SIG-M5 (cell line): ENCODE data around the gene SAFB2.

Experiments used
- DNase-seq: peaks from one replicate; lab custom pipeline; 2025; lab: John Stamatoyannopoulos, UW

The SAFB2 gene

GRCh38 chr19:5579697-5580096 is 42.9 kb downstream of the SAFB2 start:
- no peak for DNase-seq

DNA sequence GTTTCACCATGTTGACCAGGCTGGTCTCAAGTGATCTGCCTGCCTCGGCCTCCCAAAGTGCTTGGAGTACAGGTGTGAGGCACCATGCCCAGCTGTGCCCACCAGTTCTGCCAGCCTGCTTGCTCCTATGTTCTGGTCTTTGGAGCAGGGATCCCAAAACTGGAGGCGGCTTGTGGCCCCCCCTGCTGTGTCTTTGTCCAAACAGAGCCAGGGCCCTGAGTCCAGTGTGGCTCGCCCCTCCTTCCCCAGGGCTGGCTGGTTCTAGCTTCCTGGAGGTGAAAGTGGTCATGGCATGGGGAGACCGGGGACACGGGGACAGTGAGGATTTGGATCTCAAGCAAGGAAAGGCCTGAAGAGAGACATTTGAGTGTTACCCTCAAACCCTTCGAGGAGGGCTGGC is 43.3 kb downstream of the SAFB2 start:
- DNase-seq: no peak

- DNase-seq: no peak
Measured at GRCh38 chr19:5578097-5578846, 44.3 kb downstream of the SAFB2 start.

- no peak for DNase-seq
Measured at GRCh38 chr19:5575590-5575989, 47.0 kb downstream of the SAFB2 start.

- no peak for DNase-seq
Measured at GRCh38 chr19:5572556-5573286, 49.9 kb downstream of the SAFB2 start.

DNA sequence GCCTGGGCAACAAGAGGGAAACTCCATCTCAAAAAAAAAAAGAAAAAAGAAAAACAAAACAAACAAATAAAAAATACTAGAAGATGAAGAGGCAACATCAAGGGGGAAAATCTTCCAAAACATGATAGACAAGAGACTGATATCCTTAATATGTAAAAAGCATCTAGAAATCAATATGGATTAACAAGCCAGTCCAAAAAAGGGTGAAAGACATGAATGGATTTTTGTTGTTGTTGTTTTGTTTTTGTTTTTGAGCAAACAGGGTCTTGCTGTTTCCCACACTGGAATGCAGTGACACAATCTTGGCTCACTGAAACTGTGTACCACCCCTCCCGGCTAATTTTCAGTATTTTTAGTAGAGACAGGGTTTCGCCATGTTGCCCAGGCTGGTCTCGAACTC is 50.8 kb downstream of the SAFB2 start:
- no peak for DNase-seq

DNA sequence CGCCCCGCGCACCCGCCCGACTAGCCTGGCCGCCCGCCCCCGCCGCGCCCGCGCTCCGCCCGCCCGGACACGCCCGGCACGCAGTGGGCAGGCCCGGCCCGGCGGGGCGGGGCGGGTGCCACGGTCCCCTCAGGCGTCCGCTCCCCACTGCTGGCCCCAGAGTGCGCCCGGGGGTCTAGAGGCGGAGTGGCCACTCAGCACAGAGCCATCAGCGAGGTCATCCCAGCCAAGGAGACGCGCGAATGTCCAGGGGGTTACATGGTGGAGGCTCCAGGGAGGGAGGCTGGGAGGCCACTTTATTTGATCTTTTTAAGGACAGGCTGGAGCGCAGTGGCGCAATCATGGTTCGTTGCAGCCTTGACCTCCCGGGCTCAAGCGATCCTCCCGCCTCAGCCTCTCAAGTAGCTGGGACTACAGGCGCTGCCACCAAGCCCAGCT is 54.6 kb downstream of the SAFB2 start:
- no peak for DNase-seq

DNA sequence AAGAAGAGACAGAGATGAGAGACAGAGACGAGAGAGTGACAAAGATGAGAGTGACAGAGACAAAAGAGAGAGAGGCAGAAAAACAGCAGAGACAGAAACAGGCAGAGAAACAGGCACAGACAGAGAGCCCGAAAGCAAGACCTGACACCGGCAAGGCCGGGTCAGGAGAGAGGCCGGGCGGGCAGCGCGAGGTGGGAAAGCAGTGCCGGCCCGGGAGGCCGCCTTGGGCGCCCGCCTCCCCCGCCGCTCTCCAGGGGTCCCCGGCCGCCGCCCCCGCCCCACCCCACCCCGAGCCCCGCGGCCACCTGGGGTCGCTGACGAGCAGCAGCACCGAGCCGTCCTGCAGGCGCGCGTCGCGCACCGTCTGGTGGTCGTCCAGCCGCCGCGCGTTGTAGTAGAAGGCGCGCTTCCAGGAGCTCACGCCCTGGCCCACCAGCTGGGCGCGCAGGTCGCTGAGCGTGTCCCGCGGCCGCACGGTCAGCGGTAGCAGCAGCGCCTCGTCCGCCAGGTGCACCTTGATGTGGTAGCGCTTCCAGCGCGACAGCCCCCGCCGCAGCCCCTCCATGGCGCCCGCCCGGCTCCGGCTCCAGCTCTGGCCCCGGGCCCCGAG is 55.1 kb downstream of the SAFB2 start, which contains the start of gene TINCR:
Gene TINCR, minus strand, starts transcription at position 594 of the 610 bp plus-strand sequence.
- no peak for DNase-seq

DNA sequence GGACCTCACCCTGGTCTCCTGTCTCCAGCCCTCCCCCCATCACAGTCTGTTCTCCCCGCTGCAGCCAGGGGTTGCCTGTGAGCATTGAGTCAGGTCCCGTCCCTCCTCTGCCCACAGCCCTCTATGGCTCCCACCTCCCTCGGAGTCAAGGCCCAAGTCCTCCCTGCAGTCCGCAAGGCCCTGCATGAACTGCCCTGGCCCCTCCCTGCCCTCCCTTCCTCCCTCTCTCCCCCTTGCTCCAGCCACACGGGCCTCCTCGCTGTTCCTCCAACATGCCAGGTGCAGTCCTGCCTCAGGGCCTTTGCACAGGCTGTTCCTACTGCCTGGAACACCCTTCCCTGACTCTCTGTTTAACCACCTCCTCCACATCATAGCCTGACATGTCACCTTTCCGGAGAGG is 57.6 kb downstream of the SAFB2 start:
- DNase-seq: no peak

DNA sequence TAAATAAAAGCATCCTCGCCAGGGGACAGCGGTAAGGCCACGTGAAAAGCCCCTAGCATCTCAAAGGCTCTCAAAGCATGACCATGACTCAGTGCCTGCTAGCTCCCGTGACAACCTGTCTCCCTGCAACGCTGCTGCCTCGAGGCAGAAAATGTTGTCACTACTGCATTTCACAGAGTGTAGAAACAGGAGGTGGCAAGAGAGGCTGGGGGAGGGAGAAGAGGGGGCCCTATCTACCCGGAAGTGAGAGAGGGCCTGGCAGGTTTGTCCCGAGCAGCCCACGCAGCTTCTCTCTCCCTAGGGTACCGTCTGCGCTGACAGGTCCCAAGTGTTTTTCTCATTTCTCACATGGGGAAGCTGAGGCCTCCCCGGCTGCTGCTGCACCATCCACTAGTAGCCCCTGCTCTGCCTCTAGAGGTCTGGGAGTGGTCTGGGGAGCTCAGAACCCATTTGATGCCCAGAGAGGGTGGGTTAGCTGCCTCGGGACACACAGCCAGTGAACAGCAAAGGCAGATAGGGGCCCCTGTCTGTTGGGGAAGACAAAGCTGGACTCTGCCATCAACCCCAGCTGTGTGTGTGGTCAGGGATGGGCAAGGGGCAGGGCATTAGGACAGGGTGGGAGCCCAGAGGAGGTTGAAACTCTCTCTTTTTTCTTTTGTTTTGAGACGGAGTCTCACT is 58.5 kb downstream of the SAFB2 start:
- no peak for DNase-seq

- DNase-seq: no peak
Measured at GRCh38 chr19:5563008-5563431, 59.6 kb downstream of the SAFB2 start.

DNA sequence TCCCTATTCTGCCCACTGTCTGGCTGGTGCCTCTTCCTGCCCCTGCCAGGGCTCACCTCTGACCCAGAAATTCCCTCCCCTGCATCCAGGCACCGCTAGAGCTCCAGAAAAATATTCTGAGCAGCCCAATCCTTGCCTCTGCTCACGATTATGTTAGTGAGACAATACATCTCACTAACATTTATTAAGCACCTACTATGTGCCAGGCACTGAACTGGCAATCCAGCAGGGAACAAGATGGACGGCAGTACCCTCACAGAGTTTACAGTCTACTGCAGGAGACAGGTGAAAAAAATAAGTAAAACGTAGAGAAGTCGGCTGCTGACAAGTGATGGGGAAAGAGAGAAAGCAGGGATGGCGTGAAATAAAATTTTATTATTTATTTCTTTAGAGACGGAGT is 60.3 kb downstream of the SAFB2 start:
- DNase-seq: no peak

DNA sequence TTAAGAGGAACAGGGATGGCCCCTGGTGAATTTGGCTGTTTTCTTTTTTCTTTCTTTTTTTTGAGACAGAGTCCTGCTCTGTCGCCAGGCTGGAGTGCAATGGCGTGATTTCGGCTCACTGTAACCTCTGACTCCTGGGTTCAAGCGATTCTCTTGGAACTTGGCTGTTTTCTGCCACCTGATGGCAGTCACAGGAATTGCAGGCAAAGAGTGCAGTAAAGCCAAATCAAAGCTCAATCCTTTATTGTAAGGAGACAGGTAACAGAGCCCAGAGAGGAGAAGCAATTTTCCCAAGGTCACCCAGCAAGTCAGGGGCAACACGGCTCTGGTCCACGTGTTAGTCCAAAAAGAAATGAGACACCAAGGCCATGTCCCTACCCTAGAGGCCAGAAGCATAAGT is 61.0 kb downstream of the SAFB2 start:
- no peak for DNase-seq

DNA sequence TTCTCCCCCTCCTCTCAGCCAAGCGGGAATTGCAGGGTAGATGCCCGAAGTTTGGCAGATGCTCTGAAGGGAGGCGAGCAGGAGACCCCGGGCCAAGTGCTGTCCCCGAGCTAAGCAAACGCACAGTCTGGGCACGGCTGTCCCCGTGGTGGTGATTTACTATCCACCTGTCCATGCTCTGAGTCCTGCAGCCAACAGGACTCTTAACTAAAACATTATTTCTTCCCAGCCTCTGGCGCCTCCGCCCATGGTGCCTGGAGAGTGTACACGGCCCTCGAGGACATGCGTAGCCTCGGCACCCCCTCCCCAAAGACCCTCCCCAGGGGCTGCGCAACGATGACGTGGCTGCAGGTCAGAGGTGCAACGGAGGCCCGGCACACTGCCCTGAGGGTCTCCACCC is 62.4 kb downstream of the SAFB2 start:
- no peak for DNase-seq

DNA sequence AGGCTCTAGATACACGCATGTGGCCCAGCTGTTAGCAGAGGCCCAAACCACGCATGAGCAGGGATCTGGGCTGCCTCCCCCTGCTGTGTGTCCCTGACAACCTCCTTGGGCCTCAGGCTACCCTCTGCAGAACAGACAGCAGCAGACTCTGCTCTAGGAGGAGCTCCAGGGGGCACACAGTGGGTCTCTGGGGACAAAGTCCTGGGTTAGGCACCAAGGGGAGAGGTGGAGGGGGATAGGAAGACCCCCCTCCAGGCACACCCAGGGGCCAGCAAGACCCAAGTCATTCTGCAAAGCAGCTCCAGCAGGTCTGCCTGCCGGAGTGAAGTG is 62.8 kb downstream of the SAFB2 start:
- DNase-seq: no peak

- no peak for DNase-seq
Measured at GRCh38 chr19:5558101-5558621, 64.4 kb downstream of the SAFB2 start.

GRCh38 chr19:5557691-5558090 is 64.9 kb downstream of the SAFB2 start:
- DNase-seq: no peak

- no peak for DNase-seq
Measured at GRCh38 chr19:5554828-5555227, 67.7 kb downstream of the SAFB2 start.

DNA sequence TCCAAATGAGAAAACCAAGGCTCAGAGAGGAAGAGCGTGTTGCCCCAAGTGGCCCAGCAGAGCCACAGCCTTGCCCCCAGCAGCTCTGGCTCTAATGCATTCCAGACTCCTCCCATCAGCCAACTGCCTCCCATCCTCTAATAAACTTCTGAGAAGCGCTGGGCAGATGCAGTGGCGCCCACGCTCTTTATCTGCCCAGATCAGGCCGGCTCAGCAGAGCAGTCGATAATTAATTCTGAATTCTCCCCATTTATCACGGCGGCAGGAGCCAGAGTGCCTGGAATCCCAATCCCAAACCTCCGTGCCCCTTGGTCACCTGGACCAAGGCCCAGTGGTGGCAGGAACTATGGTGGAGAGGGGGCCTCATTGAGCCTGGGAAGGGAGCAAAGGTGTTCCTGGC is 68.7 kb downstream of the SAFB2 start:
- no peak for DNase-seq

DNA sequence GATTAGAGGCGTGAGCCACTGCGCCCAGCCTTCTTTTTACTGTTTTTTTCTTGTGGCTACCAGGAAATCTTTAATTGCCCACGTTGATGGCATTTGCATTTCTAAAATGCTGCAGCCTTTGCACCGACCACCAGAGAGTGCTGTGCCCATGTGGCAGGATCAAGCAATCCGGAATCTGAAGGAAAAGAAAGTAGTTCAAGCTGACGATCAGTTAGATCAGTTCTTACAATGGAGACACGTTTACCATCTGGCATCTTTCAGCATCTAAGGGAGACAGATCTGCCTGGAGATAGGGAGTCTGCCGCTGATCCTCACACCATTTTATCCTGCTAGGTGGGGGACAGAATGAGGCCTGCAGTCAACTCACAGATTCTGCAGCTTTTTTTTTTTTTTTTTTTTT is 74.7 kb downstream of the SAFB2 start:
- DNase-seq: no peak

DNA sequence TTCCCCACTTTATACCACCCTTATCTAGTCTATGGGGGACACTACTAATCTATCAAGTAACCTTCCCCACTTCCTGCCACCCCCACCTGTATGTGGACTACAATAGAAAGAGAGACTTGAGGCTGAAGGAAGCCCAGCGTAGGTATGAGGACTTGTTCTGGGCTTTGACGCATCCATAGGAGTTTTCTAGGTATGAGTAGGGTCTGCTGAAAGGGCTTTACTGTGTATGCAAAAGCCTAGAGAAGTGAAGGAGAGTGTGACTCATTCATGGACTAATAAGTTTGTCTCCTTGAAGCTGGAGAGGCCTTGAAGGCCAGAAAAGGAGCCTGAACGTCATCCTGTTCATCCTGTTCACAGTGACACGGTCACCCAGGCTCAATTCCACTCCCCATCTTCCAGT is 76.6 kb downstream of the SAFB2 start:
- no peak for DNase-seq

DNA sequence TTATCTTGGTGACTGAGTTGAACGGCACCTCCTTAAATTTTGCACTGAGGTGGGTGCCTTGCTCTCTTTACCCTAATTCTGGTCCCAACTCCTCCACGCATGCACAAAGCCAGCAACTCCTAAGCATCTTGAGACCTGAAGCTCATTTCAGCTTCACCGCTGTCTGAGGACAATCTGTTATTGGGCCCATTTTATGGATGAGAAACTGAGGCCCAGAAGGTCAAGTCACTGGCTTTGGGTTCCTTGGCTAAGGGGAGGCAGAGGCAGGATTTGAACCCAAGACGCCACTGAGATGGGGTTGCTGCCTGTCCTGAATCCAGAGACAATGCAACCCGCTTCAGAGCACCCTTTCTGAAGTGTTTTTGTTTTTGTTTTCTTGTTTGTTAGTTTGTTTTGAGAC is 77.5 kb downstream of the SAFB2 start:
- DNase-seq: no peak
